Measurements from ENCODE around the gene NOX4.

GRCh38 chr11:89484896-89485295, 6.3 kb downstream of the NOX4 start:
- TF ChIP-seq YY1 (IDR thresholded peaks at IDR 0.05; ENCODE audit: insufficient read depth, insufficient read length) (no peak), ZNF274 (IDR thresholded peaks at IDR 0.05; ENCODE audit: low read depth, low read length) (no peak), SUZ12 (IDR thresholded peaks at IDR 0.05; ENCODE audit: extremely low read depth, insufficient read depth, insufficient read length) (no peak)

All from NT2/D1 (cell line).